ENCODE measurements around the gene GREB1. TPM values are rescaled to one million over a fixed set of nuclear protein-coding genes. Genes with fewer than 3 reads are reported as not detected.

GREB1 gene
- total RNA-seq, 1 donor from 2014 or later: 0.42 TPM

- ChIA-PET CTCF (no interaction called here), POLR2A (no interaction called here)
- no peak overlapping the region for H3K27ac Mint-ChIP-seq
- intact Hi-C loops (cut with micrococcal nuclease): no loop called here
- DNase-seq (no peak), ATAC-seq (ENCODE audit: low read depth) (no peak)
- no peak overlapping the region for H3K4me3 Mint-ChIP-seq
- no peaks in the 10 kb centered on the region for H3K4me1 Mint-ChIP-seq
- H3K27me3 Mint-ChIP-seq: peaks cover 26% of the 10 kb centered on the region
- no peaks in the 10 kb centered on the region for H3K36me3 Mint-ChIP-seq (ENCODE audit: low read depth)
- TF ChIP-seq, protein P1, sequence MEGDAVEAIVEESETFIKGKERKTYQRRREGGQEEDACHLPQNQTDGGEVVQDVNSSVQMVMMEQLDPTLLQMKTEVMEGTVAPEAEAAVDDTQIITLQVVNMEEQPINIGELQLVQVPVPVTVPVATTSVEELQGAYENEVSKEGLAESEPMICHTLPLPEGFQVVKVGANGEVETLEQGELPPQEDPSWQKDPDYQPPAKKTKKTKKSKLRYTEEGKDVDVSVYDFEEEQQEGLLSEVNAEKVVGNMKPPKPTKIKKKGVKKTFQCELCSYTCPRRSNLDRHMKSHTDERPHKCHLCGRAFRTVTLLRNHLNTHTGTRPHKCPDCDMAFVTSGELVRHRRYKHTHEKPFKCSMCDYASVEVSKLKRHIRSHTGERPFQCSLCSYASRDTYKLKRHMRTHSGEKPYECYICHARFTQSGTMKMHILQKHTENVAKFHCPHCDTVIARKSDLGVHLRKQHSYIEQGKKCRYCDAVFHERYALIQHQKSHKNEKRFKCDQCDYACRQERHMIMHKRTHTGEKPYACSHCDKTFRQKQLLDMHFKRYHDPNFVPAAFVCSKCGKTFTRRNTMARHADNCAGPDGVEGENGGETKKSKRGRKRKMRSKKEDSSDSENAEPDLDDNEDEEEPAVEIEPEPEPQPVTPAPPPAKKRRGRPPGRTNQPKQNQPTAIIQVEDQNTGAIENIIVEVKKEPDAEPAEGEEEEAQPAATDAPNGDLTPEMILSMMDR (IDR thresholded peaks at IDR 0.05): no peak
- H3K9me3 Mint-ChIP-seq: no peaks in the 10 kb centered on the region
Observed at GRCh38 chr2:11539317-11540147, 5.7 kb downstream of the GREB1 start.

GRCh38 chr2:11540148-11540995 lies 6.5 kb downstream of the GREB1 start:
- DNase-seq (no peak), ATAC-seq (ENCODE audit: low read depth) (no peak)
- ChIA-PET POLR2A (no interaction called here), CTCF (no interaction called here)
- Mint-ChIP-seq H3K4me1 (no peaks in the 10 kb centered on the region), H3K27ac (no peak overlapping the region), H3K4me3 (no peak overlapping the region), H3K9me3 (no peaks in the 10 kb centered on the region), H3K36me3 (ENCODE audit: low read depth) (no peaks in the 10 kb centered on the region), H3K27me3 (peaks cover 26% of the 10 kb centered on the region)
- intact Hi-C loops (cut with micrococcal nuclease): no loop called here
- TF ChIP-seq, protein P1 (IDR thresholded peaks at IDR 0.05): no peak

DNA sequence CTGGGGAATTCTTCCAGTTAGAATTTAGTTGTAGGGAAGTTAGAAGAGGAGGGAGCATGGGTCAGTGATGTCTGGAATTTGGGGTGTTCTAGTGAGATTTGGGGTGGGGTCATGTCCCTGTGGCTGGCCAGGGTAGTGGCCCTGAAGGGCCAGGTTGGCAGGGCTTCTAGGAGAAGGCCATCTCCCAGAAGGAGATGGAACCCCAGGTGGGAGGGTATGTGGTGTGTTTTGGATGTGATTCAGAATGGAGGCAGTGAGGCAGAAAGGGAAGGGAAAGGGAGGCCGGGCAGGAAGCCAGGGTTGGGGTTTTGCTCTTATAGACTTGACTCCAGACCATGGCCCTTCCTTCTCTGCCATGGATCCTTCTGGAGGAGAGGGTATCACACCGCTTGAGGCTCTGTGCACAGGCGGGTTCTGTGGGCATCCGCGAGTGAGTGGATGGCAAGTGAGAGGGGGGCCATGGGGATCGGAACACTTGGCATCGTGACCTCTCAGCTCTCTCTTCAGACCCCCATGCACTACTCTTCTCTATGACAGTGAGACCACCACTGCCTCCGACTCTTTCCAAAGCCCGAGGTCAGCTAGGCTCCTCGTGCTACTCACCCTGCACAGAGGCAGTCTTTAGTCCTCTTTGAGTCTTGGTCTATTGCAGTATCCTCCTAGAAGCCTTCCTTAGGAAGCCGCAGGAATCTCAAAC lies 7.3 kb downstream of the GREB1 start:
- ATAC-seq (ENCODE audit: low read depth) (no peak), DNase-seq (no peak)
- H3K36me3 Mint-ChIP-seq (ENCODE audit: low read depth): no peaks in the 10 kb centered on the region
- peaks cover 22% of the 10 kb centered on the region for H3K27me3 Mint-ChIP-seq
- POLR2A ChIA-PET: no interaction called here
- TF ChIP-seq, protein P1 (IDR thresholded peaks at IDR 0.05): no peak
- H3K4me1 Mint-ChIP-seq: no peaks in the 10 kb centered on the region
- no peaks in the 10 kb centered on the region for H3K9me3 Mint-ChIP-seq
- H3K4me3 Mint-ChIP-seq: no peak overlapping the region
- H3K27ac Mint-ChIP-seq: no peak overlapping the region
- CTCF ChIA-PET: no interaction called here
- intact Hi-C loops (cut with micrococcal nuclease): no loop called here

DNA sequence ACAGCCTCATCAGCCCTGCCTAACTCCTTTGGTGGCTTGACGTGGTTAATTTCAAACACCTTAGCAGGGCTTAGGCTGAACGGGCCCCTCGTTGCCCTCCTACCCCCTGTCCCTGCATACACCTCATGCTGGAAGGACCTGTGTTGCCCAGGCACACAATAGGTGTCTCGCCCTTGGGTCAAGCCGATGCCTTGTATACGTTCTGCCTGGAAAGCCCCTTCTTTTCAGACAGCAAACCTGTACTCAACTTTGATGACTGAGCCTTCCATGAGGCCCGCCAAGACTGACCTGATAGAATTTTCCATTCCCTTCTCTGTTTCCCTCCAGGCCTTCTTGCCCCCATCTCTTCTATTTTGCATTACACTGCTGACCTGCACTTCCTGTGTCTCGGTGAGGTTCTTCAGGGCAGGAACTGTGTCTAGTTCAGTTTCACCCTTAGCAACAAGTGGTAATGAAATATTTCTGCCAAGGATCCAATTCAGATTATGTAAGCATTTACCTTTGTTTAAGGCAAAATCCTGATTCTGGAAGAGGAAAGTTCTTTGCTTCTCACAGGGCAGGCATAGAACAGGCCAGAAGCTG lies 7.9 kb downstream of the GREB1 start:
- TF ChIP-seq, protein P1 (IDR thresholded peaks at IDR 0.05): no peak
- Mint-ChIP-seq H3K9me3 (no peaks in the 10 kb centered on the region), H3K4me1 (no peaks in the 10 kb centered on the region), H3K36me3 (ENCODE audit: low read depth) (no peaks in the 10 kb centered on the region), H3K27ac (no peak overlapping the region), H3K4me3 (no peak overlapping the region), H3K27me3 (peaks cover 22% of the 10 kb centered on the region)
- intact Hi-C loops (cut with micrococcal nuclease): no loop called here
- ChIA-PET CTCF (no interaction called here), POLR2A (no interaction called here)
- ATAC-seq (ENCODE audit: low read depth) (no peak), DNase-seq (no peak)
